IMR-90 (cell line): ENCODE data around the gene SLC29A3. TPM values are rescaled to one million over a fixed set of nuclear protein-coding genes. Genes with fewer than 3 reads are reported as not detected.

Experiments
- ATAC-seq: fragments of 200-7000 bp; cut with Tn5 transposase; 2 replicates; pipeline ENCODE4 v1.9.1; 2020; ENCODE audit warnings: low read depth, mild to moderate bottlenecking, moderate library complexity
- BruUV-seq: library from RNA; stranded (reverse); fragments of 400-500 nt; replicated peaks from 2 replicates; lab custom pipeline; 2021; lab: Mats Ljungman, UMichigan
- CTCF ChIA-PET: fragments of 300-600 bp; formaldehyde crosslinking; extraction: SDS; loops from one replicate; lab custom pipeline; 2021; ENCODE audit warnings: antibody characterized with exemption; lab: Yijun Ruan, JAX
- POLR2A ChIA-PET: fragments of 300-600 bp; sonication (Branson Sonifier 250); formaldehyde crosslinking; loops from one replicate; lab custom pipeline; 2022; ENCODE audit warnings: antibody characterized with exemption; ENCODE audit not compliant: unreplicated experiment; lab: Charles Lee
- DNase-seq: peaks from one replicate; pipeline ENCODE4 v3.0.0; 2013
- H2AFZ ChIP-seq: replicated peaks from 2 replicates; pipeline ENCODE3; 2013; ENCODE audit warnings: low read length, mild to moderate bottlenecking; ENCODE audit not compliant: poor library complexity
- H2AK5ac ChIP-seq: 2 replicates; pipeline ENCODE4 v1.6.1; 2013; ENCODE audit warnings: low read depth, low read length, inconsistent platforms
- H2AK9ac ChIP-seq: replicated peaks from 2 replicates; pipeline ENCODE3; 2013; ENCODE audit warnings: mild to moderate bottlenecking, low read depth, low read length, moderate library complexity; ENCODE audit not compliant: poor library complexity
- H2BK120ac ChIP-seq: 2 replicates; pipeline ENCODE4 v1.6.1; 2013; ENCODE audit warnings: low read depth, low read length, inconsistent platforms
- H2BK15ac ChIP-seq: 3 replicates; pipeline ENCODE4 v1.6.1; 2013; ENCODE audit warnings: low read depth, low read length, inconsistent platforms
- H2BK20ac ChIP-seq: 2 replicates; pipeline ENCODE4 v1.6.1; 2013; ENCODE audit warnings: low read depth, mild to moderate bottlenecking, inconsistent platforms, low read length, moderate library complexity
- H2BK5ac ChIP-seq: 2 replicates; pipeline ENCODE4 v1.6.1; 2013; ENCODE audit warnings: mild to moderate bottlenecking, low read depth, low read length, inconsistent platforms; ENCODE audit not compliant: poor library complexity, severe bottlenecking
- H3K14ac ChIP-seq: replicated peaks from 2 replicates; pipeline ENCODE4 v1.6.1; 2013; ENCODE audit warnings: low read depth, low read length, inconsistent platforms
- H3K18ac ChIP-seq: 2 replicates; pipeline ENCODE4 v1.6.1; 2013; ENCODE audit warnings: low read depth, low read length, control low read depth
- H3K23ac ChIP-seq: 2 replicates; pipeline ENCODE4 v1.6.1; 2013; ENCODE audit warnings: low read depth, low read length, inconsistent platforms
- H3K27ac ChIP-seq: 2 replicates; pipeline ENCODE4 v1.5.1; 2013; ENCODE audit warnings: mild to moderate bottlenecking, control low read depth, low read length; ENCODE audit not compliant: insufficient read depth
- H3K27me3 ChIP-seq: 2 replicates; pipeline ENCODE4 v1.6.1; 2013; ENCODE audit warnings: low read length; ENCODE audit not compliant: control insufficient read depth, insufficient read depth
- H3K36me3 ChIP-seq: 2 replicates; pipeline ENCODE4 v1.6.1; 2013; ENCODE audit warnings: low read length, mixed read lengths; ENCODE audit not compliant: control insufficient read depth, insufficient read depth
- H3K4ac ChIP-seq: 2 replicates; pipeline ENCODE4 v1.6.1; 2013; ENCODE audit warnings: low read depth, low read length, inconsistent platforms
- H3K4me1 ChIP-seq: 2 replicates; pipeline ENCODE4 v1.6.1; 2013; ENCODE audit warnings: low read length, mixed read lengths; ENCODE audit not compliant: control insufficient read depth, insufficient read depth
- H3K4me2 ChIP-seq: 2 replicates; pipeline ENCODE4 v1.6.1; 2013; ENCODE audit warnings: low read depth, mild to moderate bottlenecking, control low read depth, low read length, moderate library complexity
- H3K4me3 ChIP-seq: 2 replicates; pipeline ENCODE4 v1.5.1; 2013; ENCODE audit warnings: low read depth, mild to moderate bottlenecking, control low read depth, low read length, moderate library complexity; ENCODE audit not compliant: insufficient read depth
- H3K56ac ChIP-seq: 2 replicates; pipeline ENCODE4 v1.6.1; 2013; ENCODE audit warnings: low read length, inconsistent platforms; ENCODE audit not compliant: insufficient read depth; ENCODE audit errors: extremely low read depth
- H3K79me1 ChIP-seq, 2 experiments: 2 replicates each; pipeline ENCODE4 v1.6.1; 2013; ENCODE audit warnings: low read length in 2 of 2, inconsistent platforms in 1 of 2, low read depth in 1 of 2
- H3K9ac ChIP-seq: 2 replicates; pipeline ENCODE4 v1.6.1; 2013; ENCODE audit warnings: low read depth, low read length, control low read depth
- H3K9me1 ChIP-seq: 2 replicates; pipeline ENCODE4 v1.6.1; 2013; ENCODE audit warnings: low read length, inconsistent platforms; ENCODE audit not compliant: insufficient read depth
- H3K9me3 ChIP-seq: 2 replicates; pipeline ENCODE4 v1.6.1; 2013; ENCODE audit warnings: low read length; ENCODE audit not compliant: control insufficient read depth, insufficient read depth
- H4K20me1 ChIP-seq: 2 replicates; pipeline ENCODE4 v1.6.1; 2013; ENCODE audit warnings: low read length, inconsistent platforms; ENCODE audit not compliant: insufficient read depth
- H4K5ac ChIP-seq: 2 replicates; pipeline ENCODE4 v1.6.1; 2013; ENCODE audit warnings: mild to moderate bottlenecking, low read depth, low read length, control low read depth
- H4K8ac ChIP-seq, 2 experiments: 2 replicates each; pipeline ENCODE4 v1.6.1; 2013; ENCODE audit warnings: low read depth in 2 of 2, low read length in 2 of 2, control low read depth in 1 of 2, inconsistent platforms in 1 of 2
- H4K91ac ChIP-seq: 2 replicates; pipeline ENCODE4 v1.6.1; 2013; ENCODE audit warnings: low read depth, low read length, inconsistent platforms; ENCODE audit not compliant: insufficient read depth
- BHLHE40 ChIP-seq: fragments of 150-350 bp; IDR thresholded peaks from 2 replicates; pipeline ENCODE4 v1.6.1; 2016; ENCODE audit warnings: mild to moderate bottlenecking, low read depth, low read length
- CEBPB ChIP-seq: IDR thresholded peaks from 2 replicates; pipeline ENCODE4 v1.6.1; 2012; ENCODE audit warnings: low read depth, low read length, improper control_type of control experiment
- FOS ChIP-seq: fragments of 150-350 bp; IDR thresholded peaks from 2 replicates; pipeline ENCODE4 v1.6.1; 2016; ENCODE audit warnings: low read depth, low read length
- MAFK ChIP-seq: IDR thresholded peaks from 2 replicates; pipeline ENCODE4 v1.6.1; 2012; ENCODE audit warnings: low read depth, low read length, improper control_type of control experiment
- MAZ ChIP-seq: IDR thresholded peaks from 2 replicates; pipeline ENCODE4 v1.6.1; 2012; ENCODE audit warnings: low read depth, mild to moderate bottlenecking, low read length, improper control_type of control experiment, moderate library complexity, borderline replicate concordance
- NFE2L2 ChIP-seq: fragments of 150-350 bp; IDR thresholded peaks from 2 replicates; pipeline ENCODE4 v1.6.1; 2016; ENCODE audit warnings: low read depth, mild to moderate bottlenecking, low read length
- POLR2A ChIP-seq: IDR thresholded peaks from 2 replicates; pipeline ENCODE4 v1.6.1; 2012; ENCODE audit warnings: mild to moderate bottlenecking, low read depth, low read length
- RAD21 ChIP-seq: IDR thresholded peaks from 2 replicates; pipeline ENCODE4 v1.6.1; 2012; ENCODE audit warnings: low read length, improper control_type of control experiment
- USF2 ChIP-seq: fragments of 150-350 bp; IDR thresholded peaks from 2 replicates; pipeline ENCODE4 v1.6.1; 2017; ENCODE audit warnings: mild to moderate bottlenecking, antibody characterized with exemption, low read length, low read depth
- WGBS, 2 experiments: methylation state at CpG; one replicate each; pipeline versions ENCODE4 v1.1.5 to v1.1.7; 2013; ENCODE audit warnings: missing lambda C conversion rate in 2 of 2; ENCODE audit not compliant: insufficient read length in 1 of 2; ENCODE audit errors: extremely low coverage in 2 of 2; 5-methylcytosine and 5-hydroxymethylcytosine counted together
- dilution Hi-C: fragments of 300-500 bp; cut with HindIII; formaldehyde crosslinking; loops from one replicate; pipeline ENCODE4 v1.14.3; 2018; ENCODE audit warnings: low sequenced_read_pairs; ENCODE audit not compliant: unreplicated experiment
- in situ Hi-C: fragments of 300-500 bp; cut with MboI; formaldehyde crosslinking; loops from 3 replicates; pipeline ENCODE4 v1.14.3; 2019; ENCODE audit warnings: low sequenced_read_pairs, inconsistent platforms, mixed read lengths
- intact Hi-C: fragments of 100-400 bp; cut with micrococcal nuclease; formaldehyde crosslinking; loops from 2 replicates; pipeline ENCODE4 v1.10.0; 2022
- polyA plus RNA-seq, 3 experiments: library from polyadenylated mRNA; depleted of rRNA; stranded (reverse); fragments of >200 nt; gene quantifications; 2 replicates each; pipeline ENCODE4 v1.2.3, GENCODE V29; 2012; ENCODE audit warnings: low replicate concordance in 1 of 3
- total RNA-seq: library from RNA; depleted of rRNA; stranded (reverse); fragments of >200 nt; gene quantifications from 2 replicates; pipeline ENCODE4 v1.2.3, GENCODE V29; 2012

SLC29A3 gene
- total and polyA plus RNA-seq, 2 of the 4 experiments (the other 2 are of a cell fraction): 0.72 to 3.0 TPM

GRCh38 chr10:71308985-71309384, 10.1 kb upstream of the SLC29A3 start:
- H2BK5ac ChIP-seq: no peak overlapping the region
- H3K4me2 ChIP-seq: no peak overlapping the region
- H3K9me3 ChIP-seq: no peaks in the 10 kb centered on the region
- H3K4me1 ChIP-seq: peaks cover 4% of the 10 kb centered on the region; the same call in 1 of the 2 replicates
- no TSS peak for BruUV-seq
- no peak overlapping the region for H2AFZ ChIP-seq
- dilution Hi-C loops: no loop called here
- H3K4ac ChIP-seq: no peak overlapping the region
- H2AK5ac ChIP-seq: no peak overlapping the region
- H3K79me1 ChIP-seq: no peaks in the 10 kb centered on the region
- no peaks in the 10 kb centered on the region for H4K20me1 ChIP-seq
- CTCF ChIA-PET: no interaction called here
- H3K4me3 ChIP-seq: no peak overlapping the region
- no peaks in the 10 kb centered on the region for H3K36me3 ChIP-seq
- no peak overlapping the region for H3K14ac ChIP-seq
- peaks cover 11% of the 10 kb centered on the region for H3K27me3 ChIP-seq
- no peak overlapping the region for H3K18ac ChIP-seq
- H2BK120ac ChIP-seq: no peak overlapping the region
- intact Hi-C loops: no loop called here
- ATAC-seq (no peak), DNase-seq (no peak)
- H3K56ac ChIP-seq: no peak overlapping the region
- H3K27ac ChIP-seq: no peak overlapping the region
- H2AK9ac ChIP-seq: no peak overlapping the region
- H4K8ac ChIP-seq: no peak overlapping the region
- H3K23ac ChIP-seq: no peak overlapping the region
- no peak overlapping the region for H3K9ac ChIP-seq
- WGBS, 2 experiments: no CpG with 5 or more reads among the region's 3 CpGs
- no peak overlapping the region for H2BK20ac ChIP-seq
- no peak overlapping the region for H2BK15ac ChIP-seq
- H4K91ac ChIP-seq: no peak overlapping the region
- TF ChIP-seq RAD21 (no peak), NFE2L2 (no peak), CEBPB (no peak), POLR2A (no peak), USF2 (no peak), MAFK (no peak), MAZ (no peak), BHLHE40 (no peak), FOS (no peak)
- no peak overlapping the region for H4K5ac ChIP-seq
- POLR2A ChIA-PET: interaction anchor here (0.6 kb wide), 1 partner anchor 9 kb away, joined by 3 read pairs; no protein-coding TSS in a partner anchor
- in situ Hi-C loops: no loop called here
- no peaks in the 10 kb centered on the region for H3K9me1 ChIP-seq
